Kasumi-1 (cell line): ENCODE data around the gene PRSS8.

Experiments
- DNase-seq, 2 experiments: peaks; one replicate each; lab custom pipeline; 2025; lab: John Stamatoyannopoulos, UW

PRSS8 gene

DNA sequence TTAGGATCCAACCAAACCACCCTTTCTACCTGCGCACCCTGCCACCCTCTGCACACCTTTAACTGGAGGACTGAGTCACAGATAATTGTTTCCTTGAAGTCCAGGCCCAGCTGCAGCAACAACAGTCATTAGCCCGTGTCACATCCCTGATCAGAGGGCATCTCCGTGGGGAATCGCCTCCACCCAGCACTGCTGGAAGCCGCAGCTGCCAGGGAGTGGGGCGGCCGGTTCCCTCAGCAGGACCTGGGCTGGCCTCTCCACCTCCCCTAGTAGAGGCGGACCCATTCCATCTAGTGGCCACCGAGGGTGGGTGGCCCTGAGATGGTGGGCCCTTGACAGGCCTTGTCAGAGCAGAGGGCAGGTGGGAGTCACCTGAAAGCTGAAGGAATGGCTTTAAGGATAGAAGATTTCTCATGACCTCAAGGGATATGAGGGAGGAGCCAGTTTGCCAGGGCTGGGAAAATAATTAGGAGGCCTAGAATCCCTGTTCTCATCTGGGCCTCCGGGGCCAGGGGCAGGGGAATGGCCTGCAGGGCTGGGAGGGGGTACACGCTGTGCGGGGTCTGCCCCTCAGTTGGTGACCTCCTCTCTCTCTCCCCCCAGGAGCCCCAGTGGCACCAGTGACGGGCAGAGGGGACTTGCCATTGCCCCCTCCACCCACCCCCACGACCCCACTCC, 53.0 kb downstream of the PRSS8 start:
- DNase-seq, result no peak
